HepG2 (cell line): Measurements from ENCODE around the gene ZFAND6. TPM values are rescaled to one million over a fixed set of nuclear protein-coding genes. Genes with fewer than 3 reads are reported as not detected.

Experiments
- ADNP ChIP-seq: sonication (generic); formaldehyde crosslinking; IDR thresholded peaks from 2 replicates; pipeline ENCODE4 v1.4.0; 2020; ENCODE audit warnings: missing genetic modification reagents
- ERF ChIP-seq: IDR thresholded peaks from 2 replicates; pipeline ENCODE4 v1.6.1; 2018; ENCODE audit warnings: missing biosample characterization, missing genetic modification reagents
- HES4 ChIP-seq: sonication (generic); formaldehyde crosslinking; IDR thresholded peaks from 2 replicates; pipeline ENCODE4 v1.9.0; 2021; ENCODE audit warnings: mild to moderate bottlenecking, missing genetic modification reagents, borderline replicate concordance
- KAT8 ChIP-seq: IDR thresholded peaks from 2 replicates; pipeline ENCODE4 v1.6.1; 2016; ENCODE audit warnings: missing genetic modification reagents, missing compliant biosample characterization
- MEF2D ChIP-seq: sonication (generic); formaldehyde crosslinking; IDR thresholded peaks from 2 replicates; pipeline ENCODE4 v1.5.1; 2020; ENCODE audit warnings: mild to moderate bottlenecking, missing genetic modification reagents
- NONO ChIP-seq, 2 experiments: fragments of 450-650 bp in 1 of 2; sonication (generic) in 1 of 2; formaldehyde crosslinking in 1 of 2; IDR thresholded peaks in 1 of 2; conservative IDR thresholded peaks in 1 of 2; 2 replicates each; pipeline versions ENCODE4 v1.6.1 to v1.8.0; 2017 to 2022; ENCODE audit warnings: mild to moderate bottlenecking in 1 of 2, missing genetic modification reagents in 1 of 2, moderate library complexity in 1 of 2
- RAD21 ChIP-seq: fragments of 450-650 bp; formaldehyde crosslinking; IDR thresholded peaks from 2 replicates; pipeline ENCODE4 v1.5.0; 2020; ENCODE audit warnings: mild to moderate bottlenecking
- STAG1 ChIP-seq: sonication (generic); formaldehyde crosslinking; IDR thresholded peaks from 2 replicates; pipeline ENCODE4 v1.4.0; 2020; ENCODE audit warnings: missing genetic modification reagents
- ZBTB3 ChIP-seq: sonication (generic); formaldehyde crosslinking; IDR thresholded peaks from 2 replicates; pipeline ENCODE4 v1.4.0; 2020; ENCODE audit warnings: low read depth, mild to moderate bottlenecking, moderate library complexity, missing genetic modification reagents, borderline replicate concordance
- ZMYM3 ChIP-seq: sonication (generic); formaldehyde crosslinking; IDR thresholded peaks from 2 replicates; pipeline ENCODE4 v1.5.1; 2020; ENCODE audit warnings: mild to moderate bottlenecking, missing genetic modification reagents
- ZNF10 ChIP-seq: sonication (generic); formaldehyde crosslinking; IDR thresholded peaks from 2 replicates; pipeline ENCODE4 v1.4.0; 2020; ENCODE audit warnings: mild to moderate bottlenecking, low read depth, missing genetic modification reagents, borderline replicate concordance
- ZNF460 ChIP-seq: sonication (generic); formaldehyde crosslinking; IDR thresholded peaks from 2 replicates; pipeline ENCODE4 v1.5.1; 2020; ENCODE audit warnings: missing genetic modification reagents, mild to moderate bottlenecking, borderline replicate concordance
- ZNF792 ChIP-seq: IDR thresholded peaks from 2 replicates; pipeline ENCODE4 v1.6.1; 2016
- polyA plus RNA-seq, 8 experiments: library from polyadenylated mRNA; depleted of rRNA in 3 of 8; stranded (reverse) in 7 of 8; unstranded in 1 of 8; fragments of >200 nt; fragmentation: Illumina TruSeq in 4 of 8; extraction: Trizol in 4 of 8; gene quantifications; 2 replicates each; pipeline versions ENCODE4 v1.2.1 to v1.2.3, GENCODE V29; 2011 to 2016; ENCODE audit warnings: low read depth in 4 of 8, missing spikeins in 1 of 8, mixed read lengths in 1 of 8; ENCODE audit not compliant: insufficient read depth in 1 of 8
- total RNA-seq, 5 experiments: library from RNA; depleted of rRNA; stranded (reverse); fragments of >200 nt; fragmentation: Illumina TruSeq; extraction: Trizol; gene quantifications; 2 replicates each; pipeline ENCODE4 v1.2.3, GENCODE V29; 2016; ENCODE audit warnings: low read depth in 1 of 5
- TF ChIP-seq, protein P1 (sequence below): sonication (generic); formaldehyde crosslinking; IDR thresholded peaks from 2 replicates; pipeline ENCODE4 v1.5.1; 2020; ENCODE audit warnings: missing genetic modification reagents, mild to moderate bottlenecking, borderline replicate concordance
- TF ChIP-seq, protein P2 (sequence below): IDR thresholded peaks from 2 replicates; pipeline ENCODE4 v1.6.1; 2016; ENCODE audit warnings: low read depth, borderline replicate concordance
- TF ChIP-seq, protein P3 (sequence below): sonication (generic); formaldehyde crosslinking; IDR thresholded peaks from 2 replicates; pipeline ENCODE4 v1.4.0; 2020; ENCODE audit warnings: missing genetic modification reagents
- TF ChIP-seq, protein P4 (sequence below): sonication (generic); formaldehyde crosslinking; conservative IDR thresholded peaks from 2 replicates; pipeline ENCODE4 v1.5.0; 2020; ENCODE audit warnings: missing genetic modification reagents
- TF ChIP-seq, protein P5 (sequence below): sonication (generic); formaldehyde crosslinking; IDR thresholded peaks from 2 replicates; pipeline ENCODE4 v1.5.0; 2020; ENCODE audit warnings: mild to moderate bottlenecking, missing genetic modification reagents, borderline replicate concordance

Gene ZFAND6
- total and polyA plus RNA-seq, 2 of the 13 experiments (the other 11 are each of a cell fraction or from before 2014, with no cell fraction given): 84.2 to 115 TPM

DNA sequence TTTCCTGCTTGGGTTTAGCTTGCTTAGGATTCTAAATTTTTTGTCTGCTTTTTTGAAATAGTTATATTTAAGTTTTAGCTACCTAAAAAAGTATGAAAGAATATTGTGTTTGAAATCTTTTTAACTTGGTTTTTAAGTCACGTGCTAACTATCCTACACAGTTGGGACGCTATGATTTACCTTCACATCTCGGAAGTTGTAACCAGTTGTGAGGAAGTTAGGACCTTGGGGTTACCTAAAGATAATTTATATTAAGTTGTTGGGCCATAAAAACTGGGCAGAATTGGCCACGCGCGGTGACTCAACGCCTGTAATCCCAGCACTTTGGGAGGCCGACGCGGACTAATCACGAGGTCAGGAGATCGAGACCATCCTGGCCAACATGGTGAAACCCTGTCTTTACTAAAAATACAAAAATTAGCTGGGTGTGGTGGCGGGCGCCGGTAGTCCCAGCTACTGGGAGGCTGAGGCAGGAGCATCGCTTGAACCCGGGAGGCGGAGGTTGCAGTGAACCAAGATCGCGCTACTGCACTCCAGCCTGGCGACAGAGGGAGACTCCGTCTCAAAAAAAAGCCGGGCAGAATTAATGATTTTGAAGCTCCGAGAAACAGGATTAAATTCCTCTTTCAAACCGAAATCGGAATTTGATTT, 1.0 kb downstream of the ZFAND6 start (continued):
- TF ChIP-seq RAD21 (peak; percentile 14; the same call in 1 of the 2 replicates), ZNF792 (CRISPR knock-in tag) (no peak), ZMYM3 (CRISPR knock-in tag) (peak; percentile 69; the same call in 1 of the 2 replicates), ZBTB3 (CRISPR knock-in tag) (no peak), STAG1 (CRISPR knock-in tag) (peak; percentile 41), MEF2D (CRISPR knock-in tag) (no peak), KAT8 (no peak), HES4 (no peak), ZNF10 (CRISPR knock-in tag) (no peak), ADNP (CRISPR knock-in tag) (0 out of 2 replicates have a peak, but pooled peaks have one; percentile 23), ZNF460 (peak; percentile 13; the same call in 1 of the 2 replicates), NONO (IDR thresholded peaks at IDR 0.05) (no peak), NONO (CRISPR knock-in tag; conservative IDR thresholded peaks at IDR 0.05) (no peak), ERF (CRISPR knock-in tag) (no peak)
- TF ChIP-seq, protein P1, sequence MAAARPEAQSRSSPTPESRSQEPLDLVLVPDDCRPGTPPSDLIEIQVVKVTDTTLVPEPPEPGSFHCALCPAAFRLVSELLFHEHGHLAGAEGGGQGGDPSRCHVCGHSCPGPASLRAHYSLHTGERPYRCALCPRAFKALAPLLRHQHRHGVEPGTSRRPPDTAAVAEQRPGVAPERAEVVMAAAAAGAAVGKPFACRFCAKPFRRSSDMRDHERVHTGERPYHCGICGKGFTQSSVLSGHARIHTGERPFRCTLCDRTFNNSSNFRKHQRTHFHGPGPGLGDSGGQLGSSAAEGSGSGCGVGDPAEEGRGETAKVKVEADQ (CRISPR knock-in tag): no peak
- TF ChIP-seq, protein P2, sequence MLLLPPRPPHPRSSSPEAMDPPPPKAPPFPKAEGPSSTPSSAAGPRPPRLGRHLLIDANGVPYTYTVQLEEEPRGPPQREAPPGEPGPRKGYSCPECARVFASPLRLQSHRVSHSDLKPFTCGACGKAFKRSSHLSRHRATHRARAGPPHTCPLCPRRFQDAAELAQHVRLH (CRISPR knock-in tag): no peak
- TF ChIP-seq, protein P3, sequence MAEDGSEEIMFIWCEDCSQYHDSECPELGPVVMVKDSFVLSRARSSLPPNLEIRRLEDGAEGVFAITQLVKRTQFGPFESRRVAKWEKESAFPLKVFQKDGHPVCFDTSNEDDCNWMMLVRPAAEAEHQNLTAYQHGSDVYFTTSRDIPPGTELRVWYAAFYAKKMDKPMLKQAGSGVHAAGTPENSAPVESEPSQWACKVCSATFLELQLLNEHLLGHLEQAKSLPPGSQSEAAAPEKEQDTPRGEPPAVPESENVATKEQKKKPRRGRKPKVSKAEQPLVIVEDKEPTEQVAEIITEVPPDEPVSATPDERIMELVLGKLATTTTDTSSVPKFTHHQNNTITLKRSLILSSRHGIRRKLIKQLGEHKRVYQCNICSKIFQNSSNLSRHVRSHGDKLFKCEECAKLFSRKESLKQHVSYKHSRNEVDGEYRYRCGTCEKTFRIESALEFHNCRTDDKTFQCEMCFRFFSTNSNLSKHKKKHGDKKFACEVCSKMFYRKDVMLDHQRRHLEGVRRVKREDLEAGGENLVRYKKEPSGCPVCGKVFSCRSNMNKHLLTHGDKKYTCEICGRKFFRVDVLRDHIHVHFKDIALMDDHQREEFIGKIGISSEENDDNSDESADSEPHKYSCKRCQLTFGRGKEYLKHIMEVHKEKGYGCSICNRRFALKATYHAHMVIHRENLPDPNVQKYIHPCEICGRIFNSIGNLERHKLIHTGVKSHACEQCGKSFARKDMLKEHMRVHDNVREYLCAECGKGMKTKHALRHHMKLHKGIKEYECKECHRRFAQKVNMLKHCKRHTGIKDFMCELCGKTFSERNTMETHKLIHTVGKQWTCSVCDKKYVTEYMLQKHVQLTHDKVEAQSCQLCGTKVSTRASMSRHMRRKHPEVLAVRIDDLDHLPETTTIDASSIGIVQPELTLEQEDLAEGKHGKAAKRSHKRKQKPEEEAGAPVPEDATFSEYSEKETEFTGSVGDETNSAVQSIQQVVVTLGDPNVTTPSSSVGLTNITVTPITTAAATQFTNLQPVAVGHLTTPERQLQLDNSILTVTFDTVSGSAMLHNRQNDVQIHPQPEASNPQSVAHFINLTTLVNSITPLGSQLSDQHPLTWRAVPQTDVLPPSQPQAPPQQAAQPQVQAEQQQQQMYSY: no peak
- TF ChIP-seq, protein P4, sequence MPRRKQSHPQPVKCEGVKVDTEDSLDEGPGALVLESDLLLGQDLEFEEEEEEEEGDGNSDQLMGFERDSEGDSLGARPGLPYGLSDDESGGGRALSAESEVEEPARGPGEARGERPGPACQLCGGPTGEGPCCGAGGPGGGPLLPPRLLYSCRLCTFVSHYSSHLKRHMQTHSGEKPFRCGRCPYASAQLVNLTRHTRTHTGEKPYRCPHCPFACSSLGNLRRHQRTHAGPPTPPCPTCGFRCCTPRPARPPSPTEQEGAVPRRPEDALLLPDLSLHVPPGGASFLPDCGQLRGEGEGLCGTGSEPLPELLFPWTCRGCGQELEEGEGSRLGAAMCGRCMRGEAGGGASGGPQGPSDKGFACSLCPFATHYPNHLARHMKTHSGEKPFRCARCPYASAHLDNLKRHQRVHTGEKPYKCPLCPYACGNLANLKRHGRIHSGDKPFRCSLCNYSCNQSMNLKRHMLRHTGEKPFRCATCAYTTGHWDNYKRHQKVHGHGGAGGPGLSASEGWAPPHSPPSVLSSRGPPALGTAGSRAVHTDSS (CRISPR knock-in tag): no peak
- TF ChIP-seq, protein P5, sequence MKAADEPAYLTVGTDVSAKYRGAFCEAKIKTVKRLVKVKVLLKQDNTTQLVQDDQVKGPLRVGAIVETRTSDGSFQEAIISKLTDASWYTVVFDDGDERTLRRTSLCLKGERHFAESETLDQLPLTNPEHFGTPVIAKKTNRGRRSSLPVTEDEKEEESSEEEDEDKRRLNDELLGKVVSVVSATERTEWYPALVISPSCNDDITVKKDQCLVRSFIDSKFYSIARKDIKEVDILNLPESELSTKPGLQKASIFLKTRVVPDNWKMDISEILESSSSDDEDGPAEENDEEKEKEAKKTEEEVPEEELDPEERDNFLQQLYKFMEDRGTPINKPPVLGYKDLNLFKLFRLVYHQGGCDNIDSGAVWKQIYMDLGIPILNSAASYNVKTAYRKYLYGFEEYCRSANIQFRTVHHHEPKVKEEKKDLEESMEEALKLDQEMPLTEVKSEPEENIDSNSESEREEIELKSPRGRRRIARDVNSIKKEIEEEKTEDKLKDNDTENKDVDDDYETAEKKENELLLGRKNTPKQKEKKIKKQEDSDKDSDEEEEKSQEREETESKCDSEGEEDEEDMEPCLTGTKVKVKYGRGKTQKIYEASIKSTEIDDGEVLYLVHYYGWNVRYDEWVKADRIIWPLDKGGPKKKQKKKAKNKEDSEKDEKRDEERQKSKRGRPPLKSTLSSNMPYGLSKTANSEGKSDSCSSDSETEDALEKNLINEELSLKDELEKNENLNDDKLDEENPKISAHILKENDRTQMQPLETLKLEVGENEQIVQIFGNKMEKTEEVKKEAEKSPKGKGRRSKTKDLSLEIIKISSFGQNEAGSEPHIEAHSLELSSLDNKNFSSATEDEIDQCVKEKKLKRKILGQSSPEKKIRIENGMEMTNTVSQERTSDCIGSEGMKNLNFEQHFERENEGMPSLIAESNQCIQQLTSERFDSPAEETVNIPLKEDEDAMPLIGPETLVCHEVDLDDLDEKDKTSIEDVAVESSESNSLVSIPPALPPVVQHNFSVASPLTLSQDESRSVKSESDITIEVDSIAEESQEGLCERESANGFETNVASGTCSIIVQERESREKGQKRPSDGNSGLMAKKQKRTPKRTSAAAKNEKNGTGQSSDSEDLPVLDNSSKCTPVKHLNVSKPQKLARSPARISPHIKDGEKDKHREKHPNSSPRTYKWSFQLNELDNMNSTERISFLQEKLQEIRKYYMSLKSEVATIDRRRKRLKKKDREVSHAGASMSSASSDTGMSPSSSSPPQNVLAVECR (CRISPR knock-in tag): no peak
